Neutrophil (primary cell): ENCODE results near the gene MYRFL.
"Not testable (repeated sequence)": the region's sequence is repeated elsewhere in the genome, so short reads cannot be mapped to it uniquely, and the experiment has no call there.

Experiments
- H3K27ac ChIP-seq: fragments of 200-600 bp; sonication (generic); 2 replicates; pipeline ENCODE4 v1.5.1; 2016; ENCODE audit warnings: mild to moderate bottlenecking, moderate library complexity
- H3K27me3 ChIP-seq: fragments of 200-600 bp; sonication (generic); 2 replicates; pipeline ENCODE4 v1.6.0; 2016; ENCODE audit warnings: mild to moderate bottlenecking
- H3K36me3 ChIP-seq: fragments of 200-600 bp; sonication (generic); 2 replicates; pipeline ENCODE4 v1.5.1; 2017
- H3K4me1 ChIP-seq, 2 experiments: fragments of 200-600 bp in 1 of 2; sonication (generic) in 1 of 2; 1 replicate in 1 of 2; 2 replicates in 1 of 2; pipeline versions ENCODE4 v1.5.1 to v1.6.1; 2013 to 2016; ENCODE audit warnings: low read depth in 1 of 2, low read length in 1 of 2, mild to moderate bottlenecking in 1 of 2, moderate library complexity in 1 of 2; ENCODE audit not compliant: control insufficient read depth in 1 of 2, insufficient read depth in 1 of 2
- H3K4me3 ChIP-seq, 2 experiments: fragments of 200-600 bp in 1 of 2; sonication (generic) in 1 of 2; 1 replicate in 1 of 2; 2 replicates in 1 of 2; pipeline ENCODE4 v1.5.1; 2013 to 2016; ENCODE audit warnings: low read depth in 1 of 2, low read length in 1 of 2, mild to moderate bottlenecking in 1 of 2, moderate library complexity in 1 of 2
- H3K9me3 ChIP-seq: fragments of 200-600 bp; sonication (generic); 2 replicates; pipeline ENCODE4 v1.5.1; 2016
- CTCF ChIP-seq: fragments of 200-600 bp; sonication (generic); IDR thresholded peaks from 2 replicates; pipeline ENCODE4 v1.5.1; 2016; ENCODE audit warnings: antibody characterized with exemption

MYRFL gene

GRCh38 chr12:69844416-69844815, 19.4 kb downstream of the MYRFL start:
- H3K36me3 ChIP-seq, result no peaks in the 10 kb centered on the region
- no peaks in the 10 kb centered on the region for H3K4me1 ChIP-seq
- peaks cover 8% of the 10 kb centered on the region for H3K27me3 ChIP-seq
- H3K4me3 ChIP-seq, result no peak overlapping the region
- TF ChIP-seq CTCF, result no peak
- no peak overlapping the region for H3K27ac ChIP-seq
- H3K9me3 ChIP-seq, result no peaks in the 10 kb centered on the region

- Histone ChIP-seq H3K36me3 (no peaks in the 10 kb centered on the region), H3K27ac (no peak overlapping the region), H3K9me3 (no peaks in the 10 kb centered on the region), H3K4me3 (no peak overlapping the region), H3K27me3 (peaks cover 7% of the 10 kb centered on the region), H3K4me1 (no peaks in the 10 kb centered on the region)
- TF ChIP-seq CTCF, result no peak
Observed at GRCh38 chr12:69844836-69845235, 19.8 kb downstream of the MYRFL start.

GRCh38 chr12:69846976-69847375, 21.9 kb downstream of the MYRFL start:
- H3K4me1 ChIP-seq, result no peaks in the 10 kb centered on the region
- H3K27ac ChIP-seq, result no peak overlapping the region
- H3K4me3 ChIP-seq, result no peak overlapping the region
- H3K27me3 ChIP-seq, result no peaks in the 10 kb centered on the region
- no peak for TF ChIP-seq CTCF
- H3K36me3 ChIP-seq, result no peaks in the 10 kb centered on the region
- H3K9me3 ChIP-seq, result no peaks in the 10 kb centered on the region

GRCh38 chr12:69851976-69852375, 26.9 kb downstream of the MYRFL start:
- no peak overlapping the region for H3K4me3 ChIP-seq
- H3K27me3 ChIP-seq, result no peaks in the 10 kb centered on the region
- H3K4me1 ChIP-seq, result no peaks in the 10 kb centered on the region

GRCh38 chr12:69853176-69853961, 28.3 kb downstream of the MYRFL start:
- not testable (repeated sequence) for H3K4me1 ChIP-seq, H3K27ac ChIP-seq, H3K27me3 ChIP-seq, H3K4me3 ChIP-seq, H3K36me3 ChIP-seq, H3K9me3 ChIP-seq

More at GRCh38 chr12:69851976-69852375, 26.9 kb downstream of the MYRFL start:
- no peak for TF ChIP-seq CTCF
- Histone ChIP-seq H3K36me3 (no peaks in the 10 kb centered on the region), H3K27ac (no peak overlapping the region), H3K9me3 (no peaks in the 10 kb centered on the region)

- H3K36me3 ChIP-seq, result no peaks in the 10 kb centered on the region
- no peaks in the 10 kb centered on the region for H3K4me1 ChIP-seq
- H3K27ac ChIP-seq, result no peak overlapping the region
- no peaks in the 10 kb centered on the region for H3K27me3 ChIP-seq
- no peak for TF ChIP-seq CTCF
- H3K9me3 ChIP-seq, result no peaks in the 10 kb centered on the region
- H3K4me3 ChIP-seq, result no peak overlapping the region
Observed at GRCh38 chr12:69866698-69867097, 41.7 kb downstream of the MYRFL start.
